OCI-LY3 (cell line): ENCODE measurements around the gene FBH1.

Experiments
- H2AFZ ChIP-seq: fragments of 200-600, 300-600 bp; shearing (Covaris generic); 2 replicates; pipeline ENCODE4 v1.6.0; 2014; ENCODE audit warnings: antibody characterized with exemption, low read depth, low read length
- H3K27ac ChIP-seq: fragments of 200-600, 300-600 bp; sonication (generic); 2 replicates; pipeline ENCODE4 v1.5.1; 2014; ENCODE audit warnings: mild to moderate bottlenecking, low read length, moderate library complexity, mixed read lengths
- H3K27me3 ChIP-seq: fragments of 200-600, 300-600 bp; sonication (generic); 2 replicates; pipeline ENCODE4 v1.6.1; 2014; ENCODE audit warnings: low read depth, low read length, mixed read lengths
- H3K36me3 ChIP-seq: fragments of 200-600, 300-600 bp; sonication (generic); replicated peaks from 2 replicates; pipeline ENCODE3; 2014; ENCODE audit warnings: low read depth, low read length, mixed read lengths
- H3K4me1 ChIP-seq: fragments of 300-600, 200-600 bp; sonication (generic); 2 replicates; pipeline ENCODE4 v1.6.1; 2014; ENCODE audit warnings: low read length, mixed read lengths
- H3K4me2 ChIP-seq: fragments of 200-600, 300-600 bp; sonication (generic); 2 replicates; pipeline ENCODE4 v1.6.1; 2014; ENCODE audit warnings: low read length, mixed read lengths
- H3K4me3 ChIP-seq: fragments of 300-600, 200-600 bp; sonication (generic); 2 replicates; pipeline ENCODE4 v1.5.1; 2014; ENCODE audit warnings: antibody characterized with exemption, mild to moderate bottlenecking, low read length, moderate library complexity
- H3K79me2 ChIP-seq: fragments of 300-600, 200-600 bp; shearing (Covaris generic); 2 replicates; pipeline ENCODE4 v1.6.1; 2014; ENCODE audit warnings: mild to moderate bottlenecking, low read length, mixed read lengths
- H3K9ac ChIP-seq: fragments of 300-600, 200-600 bp; shearing (Covaris generic); 2 replicates; pipeline ENCODE4 v1.6.0; 2014; ENCODE audit warnings: mild to moderate bottlenecking, low read length, moderate library complexity
- H3K9me3 ChIP-seq: fragments of 200-600, 300-600 bp; shearing (Covaris generic); 2 replicates; pipeline ENCODE4 v1.6.1; 2014; ENCODE audit warnings: low read length, mixed read lengths; ENCODE audit not compliant: insufficient read depth
- H4K20me1 ChIP-seq: fragments of 200-600, 300-600 bp; sonication (generic); 2 replicates; pipeline ENCODE4 v1.6.1; 2016; ENCODE audit warnings: low read length, mixed read lengths; ENCODE audit not compliant: insufficient read depth
- CTCF ChIP-seq: fragments of 200-600, 300-600 bp; sonication (generic); IDR thresholded peaks from 2 replicates; pipeline ENCODE4 v1.5.1; 2014; ENCODE audit warnings: antibody characterized with exemption, low read length, low read depth
- EZH2phosphoT487 ChIP-seq: fragments of 200-600 bp; shearing (Covaris generic); IDR thresholded peaks from 2 replicates; pipeline ENCODE4 v1.6.1; 2018; ENCODE audit warnings: antibody characterized with exemption, mixed run types, low read depth

FBH1 gene

DNA sequence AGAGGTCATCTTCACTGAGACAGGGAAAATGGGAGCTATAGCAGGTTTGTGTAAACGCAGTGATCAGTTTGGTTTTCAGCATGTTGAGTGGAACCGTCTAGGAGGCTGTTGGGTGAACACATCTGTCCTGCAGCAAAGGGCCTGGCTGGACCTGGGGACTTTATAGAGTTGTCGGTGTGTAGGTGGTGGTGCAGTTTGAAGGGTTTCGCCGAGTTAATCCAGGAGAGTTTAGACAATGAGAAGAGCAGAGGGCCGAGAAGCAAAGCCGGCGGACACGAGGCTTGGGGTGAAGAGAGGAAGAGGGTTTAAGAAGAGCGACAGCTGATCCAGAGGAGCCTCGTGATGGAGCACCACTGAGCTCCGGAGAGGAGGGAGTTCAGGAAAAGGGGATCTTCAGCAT lies 48.2 kb downstream of the FBH1 start:
- Histone ChIP-seq H3K9me3 (no peaks in the 10 kb centered on the region), H3K4me3 (no peak overlapping the region), H3K4me1 (peaks cover 4% of the 10 kb centered on the region), H4K20me1 (no peaks in the 10 kb centered on the region), H3K79me2 (no peaks in the 10 kb centered on the region), H3K27ac (no peak overlapping the region), H2AFZ (no peak overlapping the region), H3K9ac (no peak overlapping the region), H3K36me3 (no peaks in the 10 kb centered on the region), H3K4me2 (no peak overlapping the region), H3K27me3 (no peaks in the 10 kb centered on the region)
- TF ChIP-seq EZH2phosphoT487 = no peak
- TF ChIP-seq CTCF = no peak

DNA sequence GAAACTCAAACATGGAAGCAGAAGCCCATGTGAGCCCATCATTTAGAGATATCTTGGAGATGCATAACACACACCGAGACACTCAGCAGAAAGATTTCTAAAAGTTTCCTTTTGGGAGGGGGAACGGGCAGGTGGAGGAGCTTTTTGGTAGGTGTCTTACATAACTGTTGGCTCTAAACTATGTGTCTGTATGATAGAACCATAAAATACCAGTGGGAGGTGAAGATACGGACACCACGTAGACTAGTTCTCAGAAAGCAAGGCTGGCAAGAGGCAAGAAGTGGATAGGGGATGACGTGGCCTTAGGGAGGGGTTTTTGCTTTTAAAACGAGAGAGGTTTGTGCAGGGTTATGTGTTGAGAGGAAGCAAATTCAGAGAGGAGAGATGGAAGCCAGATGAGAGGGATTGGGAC lies 50.8 kb downstream of the FBH1 start:
- no peak for TF ChIP-seq EZH2phosphoT487
- no peak for TF ChIP-seq CTCF
- no peak overlapping the region for H3K27ac ChIP-seq

GRCh38 chr10:5941579-5941978 lies 51.5 kb downstream of the FBH1 start:
- no peak overlapping the region for H3K9ac ChIP-seq
- H3K4me1 ChIP-seq = peaks cover 4% of the 10 kb centered on the region
- H3K27ac ChIP-seq = no peak overlapping the region
- H3K36me3 ChIP-seq = no peaks in the 10 kb centered on the region
- H3K9me3 ChIP-seq = no peaks in the 10 kb centered on the region
- no peaks in the 10 kb centered on the region for H3K27me3 ChIP-seq
- H3K4me3 ChIP-seq = no peak overlapping the region
- H2AFZ ChIP-seq = no peak overlapping the region
- no peak overlapping the region for H3K4me2 ChIP-seq
- no peaks in the 10 kb centered on the region for H4K20me1 ChIP-seq
- no peaks in the 10 kb centered on the region for H3K79me2 ChIP-seq
- TF ChIP-seq EZH2phosphoT487 = no peak
- TF ChIP-seq CTCF = no peak

More for the DNA sequence above, 50.8 kb downstream of the FBH1 start:
- Histone ChIP-seq H3K4me2 (no peak overlapping the region), H3K9me3 (no peaks in the 10 kb centered on the region), H3K4me1 (peaks cover 4% of the 10 kb centered on the region), H2AFZ (no peak overlapping the region), H3K79me2 (no peaks in the 10 kb centered on the region), H3K9ac (no peak overlapping the region), H3K27me3 (no peaks in the 10 kb centered on the region), H3K36me3 (no peaks in the 10 kb centered on the region), H3K4me3 (no peak overlapping the region), H4K20me1 (no peaks in the 10 kb centered on the region)

GRCh38 chr10:5942001-5942400 lies 52.0 kb downstream of the FBH1 start:
- Histone ChIP-seq H3K4me3 (no peak overlapping the region), H3K4me2 (no peak overlapping the region), H3K79me2 (no peaks in the 10 kb centered on the region), H3K9ac (no peak overlapping the region), H2AFZ (no peak overlapping the region), H3K9me3 (no peaks in the 10 kb centered on the region), H3K27ac (no peak overlapping the region), H3K4me1 (peaks cover 4% of the 10 kb centered on the region), H4K20me1 (no peaks in the 10 kb centered on the region), H3K27me3 (no peaks in the 10 kb centered on the region), H3K36me3 (no peaks in the 10 kb centered on the region)
- TF ChIP-seq CTCF (no peak), EZH2phosphoT487 (no peak)
